Body of pancreas (tissue), 4 donors: ENCODE measurements around the gene SCAPER.

Source experiments
- POLR2A ChIP-seq, 3 donors: fragments of 450-650 bp; IDR thresholded peaks; one replicate each; pipeline ENCODE4 v1.6.1; 2016; ENCODE audit warnings: antibody characterized with exemption in 3 of 3, mild to moderate bottlenecking in 2 of 3
- TF ChIP-seq, protein P1 (sequence below), 7 experiments: fragments of 450-650 bp in 4 of 7; fragments of 200-600 bp in 3 of 7; sonication (generic) in 3 of 7; IDR thresholded peaks; one replicate each; pipeline ENCODE4 v1.5.1; 2016 to 2019; ENCODE audit warnings: antibody characterized with exemption in 7 of 7

DNA sequence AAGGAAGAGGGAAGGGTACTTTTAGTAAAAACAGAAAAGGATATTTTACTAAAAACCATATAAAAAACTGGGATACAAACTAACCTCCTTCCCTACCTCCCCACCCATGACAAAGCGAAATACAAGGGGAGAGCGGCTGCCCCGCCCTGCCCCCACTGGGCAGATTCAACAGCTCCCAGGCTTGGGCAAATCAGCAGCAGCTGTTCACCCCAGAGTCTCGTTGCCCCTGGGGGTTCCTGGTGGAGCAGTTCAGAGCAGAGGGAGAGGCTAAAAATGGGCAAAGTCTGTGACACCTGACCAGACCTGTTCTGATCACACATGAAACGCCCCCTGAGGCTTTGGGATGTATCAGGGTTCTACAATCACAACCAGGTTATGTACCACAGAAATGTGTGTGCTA lies 591.4 kb downstream of the SCAPER start:
- TF ChIP-seq, protein P1, sequence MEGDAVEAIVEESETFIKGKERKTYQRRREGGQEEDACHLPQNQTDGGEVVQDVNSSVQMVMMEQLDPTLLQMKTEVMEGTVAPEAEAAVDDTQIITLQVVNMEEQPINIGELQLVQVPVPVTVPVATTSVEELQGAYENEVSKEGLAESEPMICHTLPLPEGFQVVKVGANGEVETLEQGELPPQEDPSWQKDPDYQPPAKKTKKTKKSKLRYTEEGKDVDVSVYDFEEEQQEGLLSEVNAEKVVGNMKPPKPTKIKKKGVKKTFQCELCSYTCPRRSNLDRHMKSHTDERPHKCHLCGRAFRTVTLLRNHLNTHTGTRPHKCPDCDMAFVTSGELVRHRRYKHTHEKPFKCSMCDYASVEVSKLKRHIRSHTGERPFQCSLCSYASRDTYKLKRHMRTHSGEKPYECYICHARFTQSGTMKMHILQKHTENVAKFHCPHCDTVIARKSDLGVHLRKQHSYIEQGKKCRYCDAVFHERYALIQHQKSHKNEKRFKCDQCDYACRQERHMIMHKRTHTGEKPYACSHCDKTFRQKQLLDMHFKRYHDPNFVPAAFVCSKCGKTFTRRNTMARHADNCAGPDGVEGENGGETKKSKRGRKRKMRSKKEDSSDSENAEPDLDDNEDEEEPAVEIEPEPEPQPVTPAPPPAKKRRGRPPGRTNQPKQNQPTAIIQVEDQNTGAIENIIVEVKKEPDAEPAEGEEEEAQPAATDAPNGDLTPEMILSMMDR (IDR thresholded peaks at IDR 0.05): no peak
- TF ChIP-seq POLR2A (IDR thresholded peaks at IDR 0.05): no peak
